Muscle of leg (tissue), 11 donors: Measurements from ENCODE around the gene CAMK2G. TPM values are rescaled to one million over a fixed set of nuclear protein-coding genes. Genes with fewer than 3 reads are reported as not detected.

ENCODE experiments used
- DNase-seq: peaks from one replicate; pipeline ENCODE4 v3.0.0; 2013
- H3K27ac ChIP-seq: one replicate; pipeline ENCODE4 v1.5.1; 2013; ENCODE audit warnings: mild to moderate bottlenecking, low read length, control low read depth
- H3K27me3 ChIP-seq: one replicate; pipeline ENCODE4 v1.6.1; 2013; ENCODE audit warnings: low read length; ENCODE audit not compliant: control insufficient read depth, insufficient read depth
- H3K36me3 ChIP-seq: one replicate; pipeline ENCODE4 v1.6.1; 2013; ENCODE audit warnings: low read length; ENCODE audit not compliant: control insufficient read depth, insufficient read depth
- H3K4me1 ChIP-seq: one replicate; pipeline ENCODE4 v1.6.1; 2013; ENCODE audit warnings: low read length; ENCODE audit not compliant: control insufficient read depth, insufficient read depth
- H3K4me3 ChIP-seq: one replicate; pipeline ENCODE4 v1.5.1; 2013; ENCODE audit warnings: low read length, control low read depth
- H3K9me3 ChIP-seq: replicated peaks from 2 replicates; pipeline ENCODE4 v1.6.1; 2013; ENCODE audit warnings: low read depth, low read length; ENCODE audit not compliant: control insufficient read depth
- WGBS: methylation state at CpG from one replicate; pipeline ENCODE4 v1.1.5; 2013; ENCODE audit warnings: missing lambda C conversion rate; ENCODE audit not compliant: insufficient coverage; 5-methylcytosine and 5-hydroxymethylcytosine counted together
- polyA plus RNA-seq, 8 donors: library from polyadenylated mRNA; unstranded; fragments of 120-200 nt; gene quantifications; one replicate each; pipeline versions ENCODE4 v1.2.1 to v1.2.3, GENCODE V29; 2013; ENCODE audit warnings: inconsistent platforms in 1 of 8, low replicate concordance in 1 of 8; ENCODE audit not compliant: insufficient read length in 8 of 8, insufficient read depth in 1 of 8
- total RNA-seq: library from RNA; stranded (reverse); fragments of 120-200 nt; gene quantifications from one replicate; pipeline ENCODE4 v1.2.4, GENCODE V29; 2013

CAMK2G gene
- total and polyA plus RNA-seq, 9 donors: 18.4 to 34.7 (median 25.3) TPM

- no peak overlapping the region for H3K27ac ChIP-seq
- H3K4me1 ChIP-seq: peaks cover 48% of the 10 kb centered on the region
Observed at GRCh38 chr10:73872190-73872710, 2.1 kb downstream of the CAMK2G start.

GRCh38 chr10:73871295-73872189, 2.8 kb downstream of the CAMK2G start:
- Histone ChIP-seq H3K36me3 (peaks cover 46% of the 10 kb centered on the region), H3K27ac (no peak overlapping the region), H3K27me3 (no peaks in the 10 kb centered on the region), H3K9me3 (no peaks in the 10 kb centered on the region), H3K4me1 (peaks cover 55% of the 10 kb centered on the region), H3K4me3 (no peak overlapping the region)
- 42% methylated on average over 4 of the region's 8 CpGs for WGBS
- no peak for DNase-seq

More at GRCh38 chr10:73872190-73872710, 2.1 kb downstream of the CAMK2G start:
- H3K36me3 ChIP-seq: peaks cover 46% of the 10 kb centered on the region
- DNase-seq: no peak
- no peaks in the 10 kb centered on the region for H3K27me3 ChIP-seq
- WGBS: 68% methylated on average over 4 of the region's 5 CpGs
- no peaks in the 10 kb centered on the region for H3K9me3 ChIP-seq
- H3K4me3 ChIP-seq: no peak overlapping the region

- Histone ChIP-seq H3K27me3 (no peaks in the 10 kb centered on the region), H3K27ac (no peak overlapping the region), H3K4me1 (peaks cover 56% of the 10 kb centered on the region), H3K4me3 (no peak overlapping the region), H3K36me3 (peaks cover 58% of the 10 kb centered on the region), H3K9me3 (no peaks in the 10 kb centered on the region)
- DNase-seq: no peak
- 72% methylated on average over 4 of the region's 5 CpGs for WGBS
Observed at GRCh38 chr10:73868655-73869195, 5.6 kb downstream of the CAMK2G start.

GRCh38 chr10:73867871-73868631, 6.3 kb downstream of the CAMK2G start:
- H3K9me3 ChIP-seq: no peaks in the 10 kb centered on the region
- H3K4me3 ChIP-seq: no peak overlapping the region
- DNase-seq: no peak
- H3K4me1 ChIP-seq: peaks cover 56% of the 10 kb centered on the region
- H3K27me3 ChIP-seq: no peaks in the 10 kb centered on the region
- 90% methylated on average over 8 of the region's 11 CpGs for WGBS
- peak overlapping the region; percentile 51 for H3K27ac ChIP-seq
- peaks cover 64% of the 10 kb centered on the region for H3K36me3 ChIP-seq

GRCh38 chr10:73867126-73867807, 7.1 kb downstream of the CAMK2G start:
- Histone ChIP-seq H3K27ac (peak overlapping the region; percentile 51), H3K9me3 (no peaks in the 10 kb centered on the region), H3K27me3 (no peaks in the 10 kb centered on the region), H3K4me1 (peaks cover 50% of the 10 kb centered on the region), H3K36me3 (peaks cover 69% of the 10 kb centered on the region), H3K4me3 (no peak overlapping the region)
- DNase-seq: no peak
- 53% methylated on average over 5 of the region's 10 CpGs for WGBS

- Histone ChIP-seq H3K36me3 (peaks cover 64% of the 10 kb centered on the region), H3K9me3 (no peaks in the 10 kb centered on the region), H3K27me3 (no peaks in the 10 kb centered on the region), H3K4me3 (no peak overlapping the region), H3K27ac (peak overlapping the region; percentile 62), H3K4me1 (peaks cover 45% of the 10 kb centered on the region)
- WGBS: 80% methylated on average over 7 of the region's 7 CpGs
- no peak for DNase-seq
Observed at GRCh38 chr10:73866621-73867020, 7.7 kb downstream of the CAMK2G start.

- Histone ChIP-seq H3K4me1 (peaks cover 45% of the 10 kb centered on the region), H3K27ac (peak overlapping the region; percentile 62), H3K4me3 (no peak overlapping the region), H3K36me3 (peaks cover 61% of the 10 kb centered on the region), H3K9me3 (no peaks in the 10 kb centered on the region), H3K27me3 (no peaks in the 10 kb centered on the region)
- 67% methylated on average over 7 of the region's 11 CpGs for WGBS
- DNase-seq: peak; percentile 31
Observed at GRCh38 chr10:73865459-73866442, 8.6 kb downstream of the CAMK2G start.

- WGBS: 94% methylated on average over 3 of the region's 8 CpGs
Observed at GRCh38 chr10:73865107-73865458, 9.3 kb downstream of the CAMK2G start.

GRCh38 chr10:73864229-73864628, 10.1 kb downstream of the CAMK2G start:
- peaks cover 64% of the 10 kb centered on the region for H3K36me3 ChIP-seq
- no peaks in the 10 kb centered on the region for H3K9me3 ChIP-seq
- 98% methylated on average over 4 of the region's 4 CpGs for WGBS
- no peaks in the 10 kb centered on the region for H3K27me3 ChIP-seq
- DNase-seq: no peak
- H3K4me3 ChIP-seq: no peak overlapping the region
- H3K27ac ChIP-seq: no peak overlapping the region
- peaks cover 48% of the 10 kb centered on the region for H3K4me1 ChIP-seq

More at GRCh38 chr10:73865107-73865458, 9.3 kb downstream of the CAMK2G start:
- DNase-seq: no peak
- Histone ChIP-seq H3K9me3 (no peaks in the 10 kb centered on the region), H3K27me3 (no peaks in the 10 kb centered on the region), H3K36me3 (peaks cover 61% of the 10 kb centered on the region), H3K27ac (peak overlapping the region; percentile 40), H3K4me3 (no peak overlapping the region), H3K4me1 (peaks cover 45% of the 10 kb centered on the region)
